Heart right ventricle (tissue), 16 donors: ENCODE measurements around the gene KRT7. TPM values are rescaled to one million over a fixed set of nuclear protein-coding genes. Genes with fewer than 3 reads are reported as not detected.

Experiments
- ATAC-seq, 8 donors: fragments of 200-7000 bp; cut with Tn5 transposase; one replicate each; pipeline ENCODE4 v1.9.1; 2020; ENCODE audit warnings: mild to moderate bottlenecking in 8 of 8, moderate library complexity in 8 of 8, moderate number of reproducible peaks in 1 of 8
- DNase-seq, 2 donors: peaks; one replicate each; pipeline ENCODE4 v3.0.0-alpha.2; 2020
- H3K27ac ChIP-seq, 10 donors: fragments of 200-600 bp; sonication (generic) in 2 of 10; one replicate each; pipeline versions ENCODE4 v1.5.0 to v1.8.0; 2020 to 2022; ENCODE audit warnings: mild to moderate bottlenecking in 3 of 10
- H3K27me3 ChIP-seq, 7 donors: fragments of 200-600 bp; one replicate each; pipeline ENCODE4 v1.8.0; 2021 to 2022; ENCODE audit warnings: mild to moderate bottlenecking in 2 of 7
- H3K36me3 ChIP-seq, 9 donors: fragments of 200-600 bp; sonication (generic) in 1 of 9; one replicate each; pipeline versions ENCODE4 v1.5.0 to v1.8.0; 2020 to 2022; ENCODE audit warnings: mild to moderate bottlenecking in 2 of 9
- H3K4me1 ChIP-seq, 9 donors: fragments of 200-600 bp; sonication (generic) in 1 of 9; one replicate each; pipeline versions ENCODE4 v1.5.0 to v1.8.0; 2020 to 2022; ENCODE audit warnings: mild to moderate bottlenecking in 4 of 9
- H3K4me3 ChIP-seq, 10 donors: fragments of 200-600 bp; sonication (generic) in 2 of 10; one replicate each; pipeline versions ENCODE4 v1.5.0 to v1.8.0; 2020 to 2022; ENCODE audit warnings: mild to moderate bottlenecking in 7 of 10, moderate library complexity in 2 of 10
- H3K9me3 ChIP-seq, 11 donors: fragments of 200-600 bp in 10 of 11; sonication (generic) in 2 of 11; one replicate each; pipeline versions ENCODE4 v1.5.0 to v1.8.0; 2013 to 2022; ENCODE audit warnings: mild to moderate bottlenecking in 2 of 11, control low read depth in 1 of 11, moderate library complexity in 1 of 11
- WGBS, 2 donors: extraction: QIAGEN DNeasy Blood & Tissue Kit; methylation state at CpG; one replicate each; pipeline ENCODE4 v1.1.7; 2013; ENCODE audit warnings: inconsistent platforms in 1 of 2; 5-methylcytosine and 5-hydroxymethylcytosine counted together
- intact Hi-C, 10 donors: fragments of 100-400 bp; cut with DNase I; formaldehyde crosslinking; loops; one replicate each; pipeline versions ENCODE4 v1.11.1 to v1.14.2; 2022
- polyA plus RNA-seq, 2 donors: library from polyadenylated mRNA; stranded (reverse); fragments of 200-250 nt; gene quantifications; one replicate each; pipeline ENCODE4 v1.2.3, GENCODE V29; 2013
- total RNA-seq, 10 donors: library from RNA; stranded (reverse); fragmentation: NEBNext Ultra II Directional in 3 of 10; extraction: Animal tissue kit (Norgen Biotek cat#: 25700) in 3 of 10; gene quantifications; one replicate each; pipeline versions ENCODE4 v1.2.1 to v1.2.4, GENCODE V29; 2021 to 2023
- TF ChIP-seq, protein P1 (sequence below), 9 donors: fragments of 200-600 bp; sonication (generic) in 2 of 9; IDR thresholded peaks; one replicate each; pipeline versions ENCODE4 v1.5.0 to v1.8.0; 2021 to 2022; ENCODE audit warnings: antibody characterized with exemption in 9 of 9, mild to moderate bottlenecking in 5 of 9, moderate library complexity in 1 of 9
- donor health status: Arrhythmogenic right ventricular cardiomyopathy.
- donor health status: ischemic (EF 13 %, LVEDD 7.1; RV severe dilation, severe dysfunction).
- donor health status: healthy with polysubstance abuse.
- donor health status: DM: no; HTN: yes; CAD: no.
- donor health status: DM: no; HTN: no; CAD: no.
- donor health status: ischemic (EF 25% LVEDD 6.9; RV normal size, moderate dysfunction).
- donor health status: ischemic (EF 25% LVEDD 5.7; RV mildly dilated, moderate dysfunction).
- donor health status: healthy.
- donor health status: DM: yes; HTN: yes; CAD: no.
- donor health status: Ischemic cardiomyopathy.
- donor health status: ischemic (EF 35%, LVEDD 5.7; RV mildly dilated, moderate dysfunction).
- donor health status: nonischemic (EF 11% LVEDD 7.7; RV severe dilation, severe dysfunction).
- donor health status: DM: yes; HTN: yes; CAD: no.
- donor health status: PGD.
- donor health status: ischemic (EF 29% LVEDD 5.4; RV normal size, mild dysfunction).
- donor health status: nonischemic (EF 23%, LVEDD 6.1; RV moderate dilation, normal function).

The KRT7 gene
- total and polyA plus RNA-seq, 12 donors, result 0.59 to 10.8 (median 1.8) TPM; not detected in 3

- peaks cover 4 to 45% (median 19%) of the 10 kb centered on the region in 9 donors for H3K4me1 ChIP-seq
- TF ChIP-seq, protein P1, sequence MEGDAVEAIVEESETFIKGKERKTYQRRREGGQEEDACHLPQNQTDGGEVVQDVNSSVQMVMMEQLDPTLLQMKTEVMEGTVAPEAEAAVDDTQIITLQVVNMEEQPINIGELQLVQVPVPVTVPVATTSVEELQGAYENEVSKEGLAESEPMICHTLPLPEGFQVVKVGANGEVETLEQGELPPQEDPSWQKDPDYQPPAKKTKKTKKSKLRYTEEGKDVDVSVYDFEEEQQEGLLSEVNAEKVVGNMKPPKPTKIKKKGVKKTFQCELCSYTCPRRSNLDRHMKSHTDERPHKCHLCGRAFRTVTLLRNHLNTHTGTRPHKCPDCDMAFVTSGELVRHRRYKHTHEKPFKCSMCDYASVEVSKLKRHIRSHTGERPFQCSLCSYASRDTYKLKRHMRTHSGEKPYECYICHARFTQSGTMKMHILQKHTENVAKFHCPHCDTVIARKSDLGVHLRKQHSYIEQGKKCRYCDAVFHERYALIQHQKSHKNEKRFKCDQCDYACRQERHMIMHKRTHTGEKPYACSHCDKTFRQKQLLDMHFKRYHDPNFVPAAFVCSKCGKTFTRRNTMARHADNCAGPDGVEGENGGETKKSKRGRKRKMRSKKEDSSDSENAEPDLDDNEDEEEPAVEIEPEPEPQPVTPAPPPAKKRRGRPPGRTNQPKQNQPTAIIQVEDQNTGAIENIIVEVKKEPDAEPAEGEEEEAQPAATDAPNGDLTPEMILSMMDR (IDR thresholded peaks at IDR 0.05), result no peak
- H3K27me3 ChIP-seq, result peaks cover 15 to 52% (median 32%) of the 10 kb centered on the region in 7 donors
- 51 to 60% methylated on average over 12 of the region's 12 CpGs for WGBS, 2 donors
- no peaks in the 10 kb centered on the region for H3K36me3 ChIP-seq
- H3K27ac ChIP-seq, result peak overlapping the region in 1 of 10 donors; percentile 48
- no peak overlapping the region for H3K4me3 ChIP-seq
- intact Hi-C loops, result no loop called here
- DNase-seq (no peak), ATAC-seq (no peak)
- no peaks in the 10 kb centered on the region for H3K9me3 ChIP-seq
Measured at GRCh38 chr12:52232203-52232673, 805 bp upstream of the KRT7 start.

- peak overlapping the region in 5 of 10 donors; percentile 3 to 14 (median 10) for H3K4me3 ChIP-seq
- H3K27me3 ChIP-seq, result peaks cover 15 to 52% (median 32%) of the 10 kb centered on the region in 7 donors
- WGBS, 2 donors, result 9 to 21% methylated on average over 37 to 40 of the region's 40 CpGs
- DNase-seq (no peak), ATAC-seq (no peak)
- TF ChIP-seq, protein P1 (IDR thresholded peaks at IDR 0.05), result no peak
- no peak overlapping the region for H3K27ac ChIP-seq
- no peaks in the 10 kb centered on the region for H3K36me3 ChIP-seq
- peaks cover 4 to 45% (median 19%) of the 10 kb centered on the region in 9 donors for H3K4me1 ChIP-seq
- H3K9me3 ChIP-seq, result no peaks in the 10 kb centered on the region
- intact Hi-C loops, result no loop called here
Measured at GRCh38 chr12:52233462-52234207, 592 bp downstream of the KRT7 start.

DNA sequence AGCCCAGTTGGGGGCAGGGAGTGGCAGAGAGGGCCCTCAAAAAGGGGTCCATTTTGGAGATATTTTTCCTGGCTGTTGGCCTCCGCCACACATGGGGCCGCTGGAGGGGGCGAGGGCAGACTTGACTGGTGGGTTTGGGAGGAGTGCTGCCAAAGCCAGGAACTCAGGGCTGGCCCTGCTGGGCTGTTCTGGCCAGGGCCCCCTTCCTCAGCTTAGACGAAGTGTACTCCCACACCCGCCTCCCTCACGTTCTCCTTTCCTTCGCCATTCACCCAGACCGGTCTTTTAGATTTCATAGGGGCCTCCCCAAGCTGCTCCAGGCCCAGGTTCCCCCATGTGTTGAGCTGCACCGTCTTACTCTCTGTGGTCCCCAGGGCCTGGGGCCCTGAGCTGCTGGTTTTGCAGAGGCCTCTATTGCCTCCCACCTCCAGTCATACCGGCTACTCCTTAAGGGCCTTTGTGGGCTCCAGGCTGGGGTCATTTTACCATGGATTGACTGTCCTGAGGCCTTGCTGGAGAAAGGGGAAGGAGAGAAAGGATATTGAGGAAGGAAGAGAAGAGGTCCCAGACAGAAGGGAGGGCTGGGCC, 1.3 kb downstream of the KRT7 start:
- H3K27me3 ChIP-seq, result peaks cover 15 to 50% (median 32%) of the 10 kb centered on the region in 7 donors
- no peak overlapping the region for H3K27ac ChIP-seq
- TF ChIP-seq, protein P1 (IDR thresholded peaks at IDR 0.05), result no peak
- 75 to 80% methylated on average over 10 of the region's 10 CpGs for WGBS, 2 donors
- intact Hi-C loops, result no loop called here
- H3K4me3 ChIP-seq, result no peak overlapping the region
- no peak for DNase-seq
- no peaks in the 10 kb centered on the region for H3K36me3 ChIP-seq
- H3K9me3 ChIP-seq, result no peaks in the 10 kb centered on the region
- H3K4me1 ChIP-seq, result peaks cover 4 to 45% (median 19%) of the 10 kb centered on the region in 9 donors
- ATAC-seq, result no peak

DNA sequence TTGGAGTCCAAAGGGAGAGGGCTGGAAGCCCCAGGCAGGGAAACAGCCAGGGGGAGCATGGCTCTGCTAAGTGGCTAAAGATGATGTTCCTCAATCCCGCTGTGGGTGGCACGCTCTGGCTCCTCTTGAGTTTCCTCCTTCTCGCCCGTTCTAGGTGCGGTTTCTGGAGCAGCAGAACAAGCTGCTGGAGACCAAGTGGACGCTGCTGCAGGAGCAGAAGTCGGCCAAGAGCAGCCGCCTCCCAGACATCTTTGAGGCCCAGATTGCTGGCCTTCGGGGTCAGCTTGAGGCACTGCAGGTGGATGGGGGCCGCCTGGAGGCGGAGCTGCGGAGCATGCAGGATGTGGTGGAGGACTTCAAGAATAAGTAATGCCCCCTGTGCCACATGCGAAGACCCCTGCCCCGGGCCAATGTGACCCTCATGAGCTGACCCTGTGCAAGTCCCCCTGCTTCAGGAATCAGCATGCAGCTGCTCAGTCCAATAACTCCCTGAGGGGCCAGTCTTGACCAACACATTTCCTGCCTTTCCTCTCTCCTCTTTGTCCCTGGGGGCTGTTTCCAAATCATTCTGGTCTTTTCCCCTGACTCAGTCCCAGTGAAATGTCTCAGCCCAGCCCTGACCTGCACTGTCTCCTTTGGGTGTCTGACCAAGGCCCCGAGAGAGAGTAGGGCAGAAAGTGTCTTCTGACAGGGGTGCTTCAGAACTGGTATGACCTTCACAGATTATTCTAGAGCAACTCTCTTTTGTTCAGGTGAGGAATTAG, 2.1 kb downstream of the KRT7 start:
- no peak overlapping the region for H3K27ac ChIP-seq
- no peaks in the 10 kb centered on the region for H3K36me3 ChIP-seq
- TF ChIP-seq, protein P1 (IDR thresholded peaks at IDR 0.05), result no peak
- no peak overlapping the region for H3K4me3 ChIP-seq
- H3K27me3 ChIP-seq, result peaks cover 15 to 47% (median 32%) of the 10 kb centered on the region in 7 donors
- no peak for ATAC-seq
- 91 to 92% methylated on average over 15 of the region's 15 CpGs for WGBS, 2 donors
- no peaks in the 10 kb centered on the region for H3K9me3 ChIP-seq
- no peak for DNase-seq
- intact Hi-C loops, result no loop called here
- H3K4me1 ChIP-seq, result peaks cover 4 to 43% (median 19%) of the 10 kb centered on the region in 9 donors
